ENCODE results near the gene LGALS4. TPM values are rescaled to one million over a fixed set of nuclear protein-coding genes. Genes with fewer than 3 reads are reported as not detected.

LGALS4 gene
- total RNA-seq, 2 experiments from 2014 or later, result 1.4 to 2.4 TPM

- H3K9me3 Mint-ChIP-seq (ENCODE audit: low read depth), result no peaks in the 10 kb centered on the region
- peaks cover 52% of the 10 kb centered on the region for H3K4me1 Mint-ChIP-seq
- peak within 1 kb of the TSS; percentile 88 for H3K4me3 Mint-ChIP-seq
- H3K27me3 Mint-ChIP-seq, result no peaks in the 10 kb centered on the region
- peak within 1 kb of the TSS; percentile 99 for H3K27ac Mint-ChIP-seq
- peaks cover 38% of the 10 kb centered on the region for H3K36me3 Mint-ChIP-seq
- ATAC-seq, result peak; percentile 71
- CTCF ChIA-PET, result interaction anchor here (0.6 to 1.6 kb wide), 6 partner anchors 18 to 452 kb away, joined by 3 to 8 read pairs (median 5); partner anchors contain the start of genes ECH1, MRPS12, RINL and SARS2
- DNase-seq, result peak; percentile 99
Measured at GRCh38 chr19:38849860-38850435, 37.2 kb upstream of the LGALS4 start, which contains the start of gene HNRNPL. Gene HNRNPL, minus strand, starts transcription at chr19:38849986. Its CDS starts 20 bp downstream, at chr19:38849966.

- peak overlapping the region; percentile 99 for H3K27ac Mint-ChIP-seq
- CTCF ChIA-PET, result interaction anchor here (0.6 to 1.6 kb wide), 10 partner anchors 15 to 452 kb away, joined by 3 to 10 read pairs (median 4); partner anchors contain the start of genes ECH1, MRPS12, RINL and SARS2
- H3K4me3 Mint-ChIP-seq, result peak overlapping the region; percentile 88
- H3K36me3 Mint-ChIP-seq, result peaks cover 41% of the 10 kb centered on the region
- no peaks in the 10 kb centered on the region for H3K9me3 Mint-ChIP-seq (ENCODE audit: low read depth)
- H3K4me1 Mint-ChIP-seq, result peaks cover 57% of the 10 kb centered on the region
- ATAC-seq (peak; percentile 29), DNase-seq (peak; percentile 98)
- H3K27me3 Mint-ChIP-seq, result no peaks in the 10 kb centered on the region
Measured at GRCh38 chr19:38849147-38849859, 36.6 kb upstream of the LGALS4 start.

DNA sequence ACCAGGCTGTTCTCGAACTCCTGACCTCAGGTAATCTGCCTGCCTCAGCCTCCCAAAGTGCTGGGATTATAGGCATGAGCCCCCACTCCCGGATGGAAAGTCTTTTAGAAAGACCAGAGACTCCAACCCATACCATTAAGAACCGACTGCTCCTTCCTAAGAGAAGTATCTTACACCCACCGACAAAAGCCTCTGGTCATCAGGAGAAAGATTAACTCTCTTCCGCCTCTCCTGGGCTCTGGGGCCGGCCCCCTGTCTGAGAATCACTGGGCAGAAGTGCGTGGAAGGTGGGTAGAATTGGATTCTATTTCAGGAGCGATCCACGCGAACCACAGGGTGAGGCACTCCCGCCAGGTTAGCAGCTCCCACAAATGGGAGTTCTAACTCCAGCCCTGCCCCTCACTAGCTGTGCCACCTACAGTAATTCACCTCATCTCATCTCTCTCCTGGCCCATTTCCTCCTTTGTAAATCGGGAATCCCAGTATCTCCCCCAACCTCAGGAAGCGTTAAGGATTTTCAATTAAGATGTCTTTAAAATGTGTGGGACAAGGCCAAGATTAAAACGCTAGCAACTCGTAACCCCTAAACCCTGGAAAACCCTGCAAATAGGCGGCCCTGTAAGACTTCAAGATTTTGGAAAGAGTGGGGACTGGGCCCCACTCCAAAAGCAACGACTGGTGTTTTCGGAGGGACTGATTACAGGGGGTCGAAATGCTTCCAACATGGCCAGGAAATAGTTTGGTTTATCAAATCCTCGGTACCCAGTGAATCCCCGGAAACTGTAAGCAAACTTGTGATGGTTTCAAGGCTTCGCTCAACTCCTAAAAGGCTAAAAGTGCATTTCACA, 35.8 kb upstream of the LGALS4 start:
- no peaks in the 10 kb centered on the region for H3K9me3 Mint-ChIP-seq (ENCODE audit: low read depth)
- no peak for ATAC-seq
- no peaks in the 10 kb centered on the region for H3K27me3 Mint-ChIP-seq
- CTCF ChIA-PET, result interaction anchor here (0.8 to 1.6 kb wide), 12 partner anchors 14 to 212 kb away, joined by 3 to 10 read pairs (median 4); partner anchors contain the start of genes ECH1, MRPS12, RINL and SARS2
- H3K36me3 Mint-ChIP-seq, result peaks cover 49% of the 10 kb centered on the region
- peak overlapping the region; percentile 99 for H3K27ac Mint-ChIP-seq
- peak overlapping the region; percentile 88 for H3K4me3 Mint-ChIP-seq
- H3K4me1 Mint-ChIP-seq, result peaks cover 61% of the 10 kb centered on the region
- DNase-seq, result no peak

- H3K4me3 Mint-ChIP-seq, result no peak overlapping the region
- peak overlapping the region; percentile 48 for H3K27ac Mint-ChIP-seq
- CTCF ChIA-PET, result interaction anchor here (1.2 to 1.5 kb wide), 2 partner anchors 16 to 23 kb away, joined by 3 read pairs; no protein-coding TSS in a partner anchor
Measured at GRCh38 chr19:38846097-38846496, 33.4 kb upstream of the LGALS4 start.

GRCh38 chr19:38845374-38846024, 32.8 kb upstream of the LGALS4 start:
- Mint-ChIP-seq H3K27ac (peak overlapping the region; percentile 48), H3K27me3 (no peaks in the 10 kb centered on the region), H3K9me3 (ENCODE audit: low read depth) (no peaks in the 10 kb centered on the region), H3K36me3 (peaks cover 76% of the 10 kb centered on the region), H3K4me1 (peaks cover 79% of the 10 kb centered on the region), H3K4me3 (no peak overlapping the region)
- ATAC-seq, result no peak
- DNase-seq, result no peak
- CTCF ChIA-PET, result interaction anchor here (1.2 to 1.5 kb wide), 2 partner anchors 16 to 24 kb away, joined by 3 read pairs; no protein-coding TSS in a partner anchor

More at GRCh38 chr19:38846097-38846496, 33.4 kb upstream of the LGALS4 start:
- DNase-seq (no peak), ATAC-seq (no peak)
- peaks cover 74% of the 10 kb centered on the region for H3K4me1 Mint-ChIP-seq
- peaks cover 70% of the 10 kb centered on the region for H3K36me3 Mint-ChIP-seq
- H3K27me3 Mint-ChIP-seq, result no peaks in the 10 kb centered on the region
- no peaks in the 10 kb centered on the region for H3K9me3 Mint-ChIP-seq (ENCODE audit: low read depth)

- Mint-ChIP-seq H3K9me3 (ENCODE audit: low read depth) (no peaks in the 10 kb centered on the region), H3K36me3 (peaks cover 88% of the 10 kb centered on the region), H3K27me3 (no peaks in the 10 kb centered on the region), H3K27ac (peak overlapping the region; percentile 90), H3K4me1 (peaks cover 86% of the 10 kb centered on the region), H3K4me3 (no peak overlapping the region)
- DNase-seq (no peak), ATAC-seq (no peak)
- CTCF ChIA-PET, result interaction anchor here (1.0 to 1.4 kb wide), 4 partner anchors 13 to 86 kb away, joined by 3 to 6 read pairs (median 4); partner anchors contain the start of genes ECH1, MRPS12 and SARS2
Measured at GRCh38 chr19:38844093-38844686, 31.4 kb upstream of the LGALS4 start.

DNA sequence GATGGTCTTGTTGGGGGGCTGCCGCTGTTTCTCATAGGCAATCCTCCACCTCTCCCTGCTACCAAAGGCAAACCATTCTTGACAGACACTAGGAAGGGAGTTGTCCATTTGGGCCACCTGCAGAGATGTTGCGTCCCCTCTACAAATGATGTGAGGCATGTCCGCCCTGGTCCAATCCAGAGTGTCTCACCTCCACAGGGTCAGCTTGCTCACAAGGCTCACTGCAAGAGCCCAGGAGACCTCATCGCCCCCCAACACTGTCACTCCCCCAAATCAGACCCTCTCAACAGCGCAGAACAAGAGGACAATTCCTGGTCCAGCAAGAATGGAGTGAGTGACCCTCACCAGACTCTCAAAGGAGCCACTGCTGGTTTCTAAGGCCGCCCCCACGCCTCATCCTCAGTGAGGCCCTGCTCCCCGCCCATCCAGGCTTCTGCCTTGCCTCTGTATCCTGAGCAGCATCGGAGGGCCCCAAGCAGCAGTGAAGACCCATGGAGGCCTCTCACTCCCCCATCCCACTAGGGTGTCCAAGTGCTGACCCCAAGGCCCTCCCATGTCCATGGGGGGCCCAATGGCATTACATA, 30.5 kb upstream of the LGALS4 start:
- H3K4me3 Mint-ChIP-seq, result no peak overlapping the region
- peaks cover 89% of the 10 kb centered on the region for H3K36me3 Mint-ChIP-seq
- H3K4me1 Mint-ChIP-seq, result peaks cover 86% of the 10 kb centered on the region
- ATAC-seq (no peak), DNase-seq (no peak)
- peak overlapping the region; percentile 90 for H3K27ac Mint-ChIP-seq
- CTCF ChIA-PET, result interaction anchor here (1.3 to 1.7 kb wide), 4 partner anchors 12 to 22 kb away, joined by 3 to 7 read pairs (median 5); partner anchors contain the start of gene ECH1
- no peaks in the 10 kb centered on the region for H3K9me3 Mint-ChIP-seq (ENCODE audit: low read depth)
- no peaks in the 10 kb centered on the region for H3K27me3 Mint-ChIP-seq

DNA sequence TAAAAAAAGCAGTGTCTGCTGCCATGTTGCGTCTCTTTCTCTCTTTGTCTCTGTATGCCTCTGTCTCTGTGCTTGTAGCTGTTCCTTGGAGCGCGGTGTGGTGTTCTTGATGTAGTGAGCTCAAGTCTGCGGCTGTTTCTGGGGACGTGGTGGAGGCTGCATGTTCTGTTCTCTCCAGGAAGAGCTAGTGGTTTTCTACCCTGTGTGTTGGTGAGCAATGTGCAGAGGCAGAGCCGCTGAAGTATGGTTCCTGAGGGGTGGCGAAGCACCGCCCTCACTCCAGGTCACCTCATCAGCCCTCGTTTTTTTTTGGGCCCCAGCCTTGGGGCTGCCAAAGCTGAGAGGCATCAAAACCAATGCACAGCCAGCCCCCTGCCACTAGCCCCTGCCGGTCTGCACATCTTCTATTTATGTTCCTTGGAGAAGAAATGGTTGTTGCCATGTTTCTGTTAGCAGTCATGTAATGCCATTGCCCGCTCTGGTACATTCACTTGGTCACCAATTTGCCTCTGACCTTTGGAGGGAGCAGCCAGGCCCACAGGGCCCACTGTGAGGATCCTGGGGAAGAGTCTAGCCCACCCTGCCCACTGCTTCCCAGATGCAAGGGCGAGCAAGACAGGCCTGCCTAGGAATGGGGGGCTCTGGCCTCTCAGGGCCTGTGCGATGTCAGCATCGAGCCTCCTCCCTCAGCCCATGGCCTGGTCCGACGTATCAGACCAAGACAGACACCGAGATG, 29.9 kb upstream of the LGALS4 start:
- no peaks in the 10 kb centered on the region for H3K9me3 Mint-ChIP-seq (ENCODE audit: low read depth)
- CTCF ChIA-PET, result interaction anchor here (0.7 to 1.7 kb wide), 14 partner anchors 9 to 440 kb away, joined by 3 to 13 read pairs (median 5); partner anchors contain the start of genes ECH1, FAM98C, MRPS12 and RINL
- DNase-seq, result peak; percentile 91
- H3K27ac Mint-ChIP-seq, result peak overlapping the region; percentile 90
- H3K4me3 Mint-ChIP-seq, result peak overlapping the region; percentile 65
- H3K4me1 Mint-ChIP-seq, result peaks cover 83% of the 10 kb centered on the region
- ATAC-seq, result peak; percentile 89
- H3K27me3 Mint-ChIP-seq, result no peaks in the 10 kb centered on the region
- H3K36me3 Mint-ChIP-seq, result peaks cover 87% of the 10 kb centered on the region

DNA sequence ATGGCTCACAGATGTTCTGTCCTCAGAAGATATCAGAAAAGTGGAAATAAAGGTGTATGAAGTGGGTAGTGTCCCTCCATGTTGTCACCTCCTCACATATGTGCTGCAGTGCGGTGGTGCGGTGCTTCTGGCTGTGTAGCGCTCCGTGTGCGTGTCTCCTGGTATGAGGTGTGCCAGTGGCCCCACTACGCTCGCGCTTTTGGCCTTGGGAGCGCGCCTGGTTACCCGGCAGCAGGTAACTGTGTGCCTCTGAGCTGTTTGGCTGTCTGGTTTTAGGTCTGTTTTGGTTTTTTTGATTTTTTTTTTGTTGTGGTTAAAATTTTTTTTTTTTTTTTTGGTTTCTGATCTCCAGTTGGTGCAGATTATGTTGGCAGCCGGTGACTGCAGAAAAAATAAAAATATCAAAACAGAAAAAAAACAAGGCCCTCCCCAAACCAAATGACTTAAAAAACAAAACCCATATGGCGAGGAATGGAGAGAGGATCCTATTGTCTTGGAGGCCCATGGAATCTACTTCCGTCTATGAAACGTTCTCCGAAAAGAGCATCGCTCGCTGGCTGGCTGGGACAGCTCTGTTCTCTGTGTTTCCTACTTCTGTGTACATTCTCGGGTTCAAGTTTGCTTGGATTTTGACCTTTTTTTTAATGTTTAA, 29.2 kb upstream of the LGALS4 start:
- Mint-ChIP-seq H3K27ac (peak overlapping the region; percentile 90), H3K36me3 (peaks cover 87% of the 10 kb centered on the region), H3K9me3 (ENCODE audit: low read depth) (no peaks in the 10 kb centered on the region), H3K27me3 (no peaks in the 10 kb centered on the region), H3K4me3 (peak overlapping the region; percentile 65), H3K4me1 (peaks cover 76% of the 10 kb centered on the region)
- peak; percentile 5 for ATAC-seq
- CTCF ChIA-PET, result interaction anchor here (0.6 to 1.7 kb wide), 15 partner anchors 10 to 439 kb away, joined by 3 to 13 read pairs (median 5); partner anchors contain the start of genes ECH1, FAM98C, MRPS12 and RINL
- peak; percentile 59 for DNase-seq

DNA sequence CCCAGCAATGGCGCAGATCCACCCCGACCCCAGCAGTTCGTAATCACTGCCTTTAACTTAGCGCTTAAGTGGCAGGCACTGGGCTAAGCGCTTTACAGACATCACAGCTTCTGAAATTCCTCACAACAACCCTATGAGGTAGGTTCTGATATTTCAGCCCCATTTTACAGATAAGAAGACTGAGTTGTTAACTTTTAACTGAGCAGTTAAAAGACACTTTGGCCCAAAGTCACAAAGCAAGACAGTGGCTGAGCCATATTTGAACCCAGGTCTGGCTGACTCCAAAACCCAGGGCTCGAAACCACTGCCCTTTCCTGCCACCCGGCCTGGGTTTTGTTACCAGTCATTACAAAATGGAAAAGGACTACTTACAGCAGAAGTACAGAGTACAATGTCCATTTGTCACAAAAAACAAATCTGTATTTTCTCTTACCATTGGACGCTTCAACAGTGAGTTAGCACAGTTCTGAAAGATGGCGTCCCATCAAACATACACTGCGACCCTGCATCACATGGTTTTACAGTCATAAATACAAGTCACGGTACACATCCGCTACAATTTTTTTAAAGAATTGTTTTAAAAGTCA, 28.5 kb upstream of the LGALS4 start:
- Mint-ChIP-seq H3K4me1 (peaks cover 72% of the 10 kb centered on the region), H3K9me3 (ENCODE audit: low read depth) (no peaks in the 10 kb centered on the region), H3K27me3 (no peaks in the 10 kb centered on the region), H3K27ac (peak overlapping the region; percentile 90), H3K4me3 (peak overlapping the region; percentile 65), H3K36me3 (peaks cover 90% of the 10 kb centered on the region)
- CTCF ChIA-PET, result interaction anchor here (0.6 to 1.7 kb wide), 11 partner anchors 9 to 438 kb away, joined by 3 to 12 read pairs (median 4); partner anchors contain the start of genes ECH1 and FAM98C
- ATAC-seq, result no peak
- DNase-seq, result no peak
